Tibial artery (tissue), 4 donors: ENCODE data around the gene MAGI3.

ENCODE experiments used
- DNase-seq, 2 donors: peaks; one replicate each; pipeline ENCODE4 v3.0.0-alpha.2; 2019
- H3K27ac ChIP-seq, 2 donors: fragments of 200-600 bp; sonication (generic) in 1 of 2; 1 replicate in 1 of 2; 2 replicates in 1 of 2; pipeline ENCODE4 v1.5.1; 2018 to 2019; ENCODE audit warnings: mild to moderate bottlenecking in 1 of 2
- H3K27me3 ChIP-seq, 2 donors: fragments of 200-600 bp; sonication (generic) in 1 of 2; one replicate each; pipeline versions ENCODE4 v1.5.1 to v1.6.0; 2016 to 2019
- H3K36me3 ChIP-seq, 3 donors: fragments of 200-600 bp; sonication (generic) in 2 of 3; one replicate each; pipeline ENCODE4 v1.5.1; 2016 to 2019; ENCODE audit warnings: mild to moderate bottlenecking in 2 of 3
- H3K4me1 ChIP-seq, 4 donors: fragments of 200-600 bp; sonication (generic) in 2 of 4; 1 replicate in 3 of 4; 2 replicates in 1 of 4; pipeline ENCODE4 v1.5.1; 2016 to 2019
- H3K4me3 ChIP-seq, 2 donors: fragments of 200-600 bp; sonication (generic) in 1 of 2; 1 replicate in 1 of 2; 2 replicates in 1 of 2; pipeline ENCODE4 v1.5.1; 2018 to 2019; ENCODE audit warnings: mild to moderate bottlenecking in 2 of 2
- H3K9me3 ChIP-seq, 3 donors: fragments of 200-600 bp; sonication (generic) in 1 of 3; one replicate each; pipeline ENCODE4 v1.5.1; 2016 to 2019
- CTCF ChIP-seq, 2 experiments: fragments of 200-600 bp in 1 of 2; fragments of 450-650 bp in 1 of 2; IDR thresholded peaks; one replicate each; pipeline ENCODE4 v1.5.1; 2017 to 2019; ENCODE audit warnings: antibody characterized with exemption in 2 of 2, mild to moderate bottlenecking in 1 of 2, moderate library complexity in 1 of 2
- intact Hi-C: fragments of 100-400 bp; cut with DNase I; formaldehyde crosslinking; loops from one replicate; pipeline ENCODE4 v1.15.0; 2023; ENCODE audit warnings: low total_unique reads

The MAGI3 gene

GRCh38 chr1:113663165-113663951 is 273.0 kb downstream of the MAGI3 start:
- TF ChIP-seq CTCF (IDR thresholded peaks at IDR 0.05): no peak
- H3K4me3 ChIP-seq: no peak overlapping the region
- peaks cover 0 to 15% (median 8%) of the 10 kb centered on the region in 3 donors for H3K36me3 ChIP-seq
- no peaks in the 10 kb centered on the region for H3K4me1 ChIP-seq
- no peaks in the 10 kb centered on the region for H3K27me3 ChIP-seq
- no peak overlapping the region for H3K27ac ChIP-seq
- DNase-seq: no peak
- H3K9me3 ChIP-seq: no peaks in the 10 kb centered on the region
- intact Hi-C loops: no loop called here

- Histone ChIP-seq H3K27ac (no peak overlapping the region), H3K4me3 (no peak overlapping the region), H3K36me3 (peaks cover 0 to 3% (median 0%) of the 10 kb centered on the region in 3 donors), H3K4me1 (no peaks in the 10 kb centered on the region), H3K9me3 (no peaks in the 10 kb centered on the region), H3K27me3 (no peaks in the 10 kb centered on the region)
- no peak for DNase-seq
- intact Hi-C loops: no loop called here
- no peak for TF ChIP-seq CTCF (IDR thresholded peaks at IDR 0.05)
Observed at GRCh38 chr1:113665071-113665470, 274.8 kb downstream of the MAGI3 start.

- Histone ChIP-seq H3K36me3 (no peaks in the 10 kb centered on the region), H3K4me1 (no peaks in the 10 kb centered on the region), H3K4me3 (no peak overlapping the region), H3K27ac (no peak overlapping the region), H3K9me3 (no peaks in the 10 kb centered on the region), H3K27me3 (no peaks in the 10 kb centered on the region)
- intact Hi-C loops: no loop called here
- TF ChIP-seq CTCF (IDR thresholded peaks at IDR 0.05): no peak
- no peak for DNase-seq
Observed at GRCh38 chr1:113666126-113666525, 275.8 kb downstream of the MAGI3 start.

- DNase-seq: no peak
- H3K4me3 ChIP-seq: no peak overlapping the region
- no peaks in the 10 kb centered on the region for H3K9me3 ChIP-seq
- H3K4me1 ChIP-seq: no peaks in the 10 kb centered on the region
- H3K36me3 ChIP-seq: peaks cover 0 to 27% (median 0%) of the 10 kb centered on the region in 3 donors
- H3K27me3 ChIP-seq: no peaks in the 10 kb centered on the region
- intact Hi-C loops: loop anchor here (5.0 kb wide), 1 partner anchor 528 kb away; no protein-coding TSS in a partner anchor
- no peak overlapping the region for H3K27ac ChIP-seq
- TF ChIP-seq CTCF (IDR thresholded peaks at IDR 0.05): no peak
Observed at GRCh38 chr1:113669988-113670387, 279.7 kb downstream of the MAGI3 start.

- H3K9me3 ChIP-seq: no peaks in the 10 kb centered on the region
- no peaks in the 10 kb centered on the region for H3K27me3 ChIP-seq
- H3K27ac ChIP-seq: no peak overlapping the region
- H3K4me1 ChIP-seq: no peaks in the 10 kb centered on the region
- no peak for TF ChIP-seq CTCF (IDR thresholded peaks at IDR 0.05)
- H3K36me3 ChIP-seq: peaks cover 0 to 27% (median 0%) of the 10 kb centered on the region in 3 donors
- intact Hi-C loops: loop anchor here (5.0 kb wide), 1 partner anchor 528 kb away; no protein-coding TSS in a partner anchor
- H3K4me3 ChIP-seq: no peak overlapping the region
- no peak for DNase-seq
Observed at GRCh38 chr1:113670650-113671049, 280.3 kb downstream of the MAGI3 start.
